H1 (cell line): Measurements from ENCODE around the gene TNKS2. TPM values are rescaled to one million over a fixed set of nuclear protein-coding genes. Genes with fewer than 3 reads are reported as not detected.

Experiments used
- BACH1 ChIP-seq: IDR thresholded peaks from 2 replicates; pipeline ENCODE4 v1.6.1; 2012; ENCODE audit warnings: low read length, improper control_type of control experiment
- CBX5 ChIP-seq: fragments of 300-800, 300-1000 bp; sonication (generic); IDR thresholded peaks from 2 replicates; pipeline ENCODE4 v1.7.1; 2016; ENCODE audit warnings: antibody characterized with exemption, low read length, low read depth
- CBX8 ChIP-seq: fragments of 300-800, 300-1000 bp; sonication (generic); IDR thresholded peaks from 2 replicates; pipeline ENCODE4 v1.7.1; 2016; ENCODE audit warnings: low read depth, low read length, borderline replicate concordance
- CHD2 ChIP-seq: IDR thresholded peaks from 2 replicates; pipeline ENCODE4 v1.6.1; 2012; ENCODE audit warnings: low read length, improper control_type of control experiment
- CTCF ChIP-seq, 3 experiments: IDR thresholded peaks; 1 replicate in 2 of 3; 2 replicates in 1 of 3; pipeline versions ENCODE4 v1.5.1 to v1.6.1; 2011; ENCODE audit warnings: low read length in 3 of 3, mild to moderate bottlenecking in 3 of 3, inconsistent platforms in 2 of 3, low read depth in 1 of 3, moderate library complexity in 1 of 3; ENCODE audit not compliant: insufficient read depth in 1 of 3; ENCODE audit errors: control extremely low read depth in 1 of 3
- E2F6 ChIP-seq: IDR thresholded peaks from 2 replicates; pipeline ENCODE4 v1.6.1; 2012; ENCODE audit warnings: inconsistent platforms
- FOSL1 ChIP-seq: IDR thresholded peaks from 2 replicates; pipeline ENCODE4 v1.6.1; 2011; ENCODE audit warnings: mild to moderate bottlenecking, low read depth, low read length, moderate library complexity; ENCODE audit not compliant: insufficient read depth
- HDAC2 ChIP-seq, 2 experiments: fragments of 300-600 bp in 1 of 2; sonication (generic) in 1 of 2; IDR thresholded peaks; 2 replicates each; pipeline ENCODE4 v1.6.1; 2011 to 2012; ENCODE audit warnings: low read depth in 2 of 2, low read length in 2 of 2, mild to moderate bottlenecking in 2 of 2, moderate library complexity in 2 of 2, borderline replicate concordance in 1 of 2, inconsistent platforms in 1 of 2
- JUND ChIP-seq: IDR thresholded peaks from 2 replicates; pipeline ENCODE4 v1.6.1; 2011; ENCODE audit warnings: mild to moderate bottlenecking, improper control_type of control experiment, low read length
- NRF1 ChIP-seq: IDR thresholded peaks from 2 replicates; pipeline ENCODE4 v1.6.1; 2011; ENCODE audit warnings: mild to moderate bottlenecking, low read depth, low read length, improper control_type of control experiment
- POLR2A ChIP-seq, 2 experiments: IDR thresholded peaks; 1 replicate in 1 of 2; 2 replicates in 1 of 2; pipeline ENCODE4 v1.6.1; 2011; ENCODE audit warnings: low read depth in 2 of 2, low read length in 2 of 2, mild to moderate bottlenecking in 2 of 2; ENCODE audit errors: control extremely low read depth in 1 of 2
- POU5F1 ChIP-seq: IDR thresholded peaks from 2 replicates; pipeline ENCODE4 v1.6.1; 2011; ENCODE audit warnings: low read depth, mild to moderate bottlenecking, low read length, moderate library complexity
- RAD21 ChIP-seq, 2 experiments: IDR thresholded peaks in 1 of 2; conservative IDR thresholded peaks in 1 of 2; 2 replicates each; pipeline ENCODE4 v1.6.1; 2011; ENCODE audit warnings: low read depth in 2 of 2, low read length in 2 of 2, improper control_type of control experiment in 1 of 2, inconsistent platforms in 1 of 2, mild to moderate bottlenecking in 1 of 2, moderate library complexity in 1 of 2
- SP2 ChIP-seq: IDR thresholded peaks from 2 replicates; pipeline ENCODE4 v1.6.1; 2012; ENCODE audit warnings: mild to moderate bottlenecking, low read length, inconsistent platforms
- TAF1 ChIP-seq: IDR thresholded peaks from 2 replicates; pipeline ENCODE4 v1.6.1; 2011; ENCODE audit warnings: mild to moderate bottlenecking, low read depth, low read length
- TAF7 ChIP-seq: optimal IDR thresholded peaks from 2 replicates; pipeline ENCODE3; 2011; ENCODE audit warnings: low read depth, mild to moderate bottlenecking, inconsistent platforms, low read length, moderate library complexity, borderline replicate concordance
- TCF12 ChIP-seq: IDR thresholded peaks from 2 replicates; pipeline ENCODE4 v1.6.1; 2011; ENCODE audit warnings: low read depth, mild to moderate bottlenecking, low read length
- TEAD4 ChIP-seq: IDR thresholded peaks from 2 replicates; pipeline ENCODE4 v1.6.1; 2012; ENCODE audit warnings: low read depth, low read length, inconsistent platforms, mixed read lengths
- YY1 ChIP-seq: IDR thresholded peaks from 2 replicates; pipeline ENCODE4 v1.6.1; 2011; ENCODE audit warnings: low read depth, mild to moderate bottlenecking, low read length
- ZNF274 ChIP-seq: IDR thresholded peaks from 2 replicates; pipeline ENCODE4 v1.7.0; 2012; ENCODE audit warnings: low read length, borderline replicate concordance; ENCODE audit errors: extremely low read depth
- polyA plus RNA-seq, 7 experiments: library from polyadenylated mRNA; depleted of rRNA in 3 of 7; stranded (reverse) in 5 of 7; unstranded in 2 of 7; fragments of >200 nt in 5 of 7; fragments of 200-250 nt in 2 of 7; gene quantifications; 1 replicate in 5 of 7; 2 replicates in 1 of 7; 4 replicates in 1 of 7; pipeline versions ENCODE4 v1.2.1 to v1.2.3, GENCODE V29; 2011 to 2013; ENCODE audit warnings: missing spikeins in 2 of 7, mixed read lengths in 2 of 7
- total RNA-seq: library from RNA; stranded (reverse); fragmentation: NEBNext Ultra II Directional; extraction: Animal tissue kit (Norgen Biotek cat#: 25700); gene quantifications from 2 replicates; pipeline ENCODE4 v1.2.1, GENCODE V29; 2021

Gene TNKS2
- total and polyA plus RNA-seq, 2 of the 8 experiments (the other 6 are each of a cell fraction or from before 2014, with no cell fraction given), result 23.3 to 73.6 TPM

- TF ChIP-seq CHD2 (no peak), POLR2A (IDR thresholded peaks at IDR 0.05; ENCODE audit: control extremely low read depth in 1 of 2, low read depth in 2 of 2, low read length in 2 of 2) (peak in 1 of 2 experiments; percentile 36; a peak in 1 of 3 replicates), CBX8 (no peak), TCF12 (no peak), TAF1 (no peak; the same call in 1 of the 2 replicates), CTCF (IDR thresholded peaks at IDR 0.05; ENCODE audit: control extremely low read depth in 1 of 3, insufficient read depth in 1 of 3, low read depth in 1 of 3, low read length in 3 of 3) (no peak), ZNF274 (no peak), POU5F1 (no peak), RAD21 (IDR thresholded peaks at IDR 0.05 in 1 of 2, conservative IDR thresholded peaks at IDR 0.05 in 1 of 2; ENCODE audit: low read depth in 2 of 2, low read length in 2 of 2) (no peak), FOSL1 (no peak), SP2 (no peak), TEAD4 (no peak), TAF7 (peak; percentile 35), CBX5 (no peak), BACH1 (no peak; the same call in 1 of the 2 replicates), HDAC2 (IDR thresholded peaks at IDR 0.05; ENCODE audit: borderline replicate concordance in 1 of 2, low read depth in 2 of 2, low read length in 2 of 2) (no peak), NRF1 (no peak), E2F6 (no peak), YY1 (no peak), JUND (no peak)
Measured at GRCh38 chr10:91798649-91799611, 704 bp downstream of the TNKS2 start (continued).
